ENCODE measurements around the gene SLC8A1.

GRCh38 chr2:40386177-40386576, 65.7 kb downstream of the SLC8A1 start:
- no peak for TF ChIP-seq CTCF (IDR thresholded peaks at IDR 0.05)
- no peak for TF ChIP-seq POLR2A (IDR thresholded peaks at IDR 0.05)

All from adrenal gland (tissue), 5 donors.